SK-N-SH treated with all-trans-retinoic acid at 6 μM for 48 hours (cell line): ENCODE measurements around the gene TMEM212.

Source experiments
- ATAC-seq: fragments of 200-7000 bp; cut with Tn5 transposase; 3 replicates; pipeline ENCODE4 v1.9.1; 2020; ENCODE audit warnings: mild to moderate bottlenecking, moderate library complexity
- BACH2 ChIP-seq: fragments of 250-450 bp; sonication (Bioruptor Pico); IDR thresholded peaks from 2 replicates; pipeline ENCODE4 v1.9.0; 2021; ENCODE audit warnings: mild to moderate bottlenecking, borderline replicate concordance
- CSDC2 ChIP-seq: fragments of 250-450 bp; sonication (Bioruptor Pico); IDR thresholded peaks from 2 replicates; pipeline ENCODE4 v1.5.0; 2020; ENCODE audit warnings: mild to moderate bottlenecking, moderate library complexity
- CSRNP3 ChIP-seq: fragments of 250-450 bp; sonication (Bioruptor Pico); IDR thresholded peaks from 2 replicates; pipeline ENCODE4 v1.5.1; 2021; ENCODE audit warnings: mild to moderate bottlenecking, moderate library complexity
- ESRRG ChIP-seq: fragments of 250-450 bp; sonication (Bioruptor Pico); IDR thresholded peaks from 2 replicates; pipeline ENCODE4 v1.6.1; 2021; ENCODE audit warnings: mild to moderate bottlenecking
- GLIS3 ChIP-seq: fragments of 250-450 bp; sonication (Bioruptor Pico); IDR thresholded peaks from 2 replicates; pipeline ENCODE4 v1.5.0; 2020; ENCODE audit warnings: mild to moderate bottlenecking, moderate library complexity
- ISL1 ChIP-seq: fragments of 250-450 bp; sonication (Bioruptor Pico); IDR thresholded peaks from 2 replicates; pipeline ENCODE4 v2.1.2; 2022; ENCODE audit warnings: mild to moderate bottlenecking, moderate library complexity
- OSR1 ChIP-seq: fragments of 250-450 bp; sonication (Bioruptor Pico); IDR thresholded peaks from 2 replicates; pipeline ENCODE4 v1.8.0; 2022; ENCODE audit warnings: moderate library complexity, mild to moderate bottlenecking, inconsistent platforms
- PATZ1 ChIP-seq: fragments of 250-450 bp; sonication (Bioruptor Pico); IDR thresholded peaks from 2 replicates; pipeline ENCODE4 v1.8.0; 2020; ENCODE audit warnings: mild to moderate bottlenecking, moderate library complexity, borderline replicate concordance
- PPARA ChIP-seq: fragments of 250-450 bp; sonication (Bioruptor Pico); IDR thresholded peaks from 2 replicates; pipeline ENCODE4 v1.5.0; 2020; ENCODE audit warnings: mild to moderate bottlenecking, borderline replicate concordance
- RARB ChIP-seq: fragments of 250-450 bp; sonication (Bioruptor Pico); IDR thresholded peaks from 2 replicates; pipeline ENCODE4 v1.8.0; 2021; ENCODE audit warnings: mild to moderate bottlenecking, moderate library complexity
- SNAI2 ChIP-seq: fragments of 250-450 bp; sonication (Bioruptor Pico); IDR thresholded peaks from 2 replicates; pipeline ENCODE4 v1.5.0; 2020; ENCODE audit warnings: mild to moderate bottlenecking, moderate library complexity
- TCF4 ChIP-seq: fragments of 250-450 bp; sonication (Bioruptor Pico); IDR thresholded peaks from 2 replicates; pipeline ENCODE4 v1.8.0; 2021; ENCODE audit warnings: mild to moderate bottlenecking, moderate library complexity, borderline replicate concordance
- TOX ChIP-seq: fragments of 250-450 bp; sonication (Bioruptor Pico); IDR thresholded peaks from 2 replicates; pipeline ENCODE4 v1.8.0; 2021; ENCODE audit warnings: mild to moderate bottlenecking, moderate library complexity, borderline replicate concordance
- ZC3H10 ChIP-seq: fragments of 250-450 bp; sonication (Bioruptor Pico); IDR thresholded peaks from 2 replicates; pipeline ENCODE4 v1.5.1; 2021; ENCODE audit warnings: mild to moderate bottlenecking, moderate library complexity
- ZFP3 ChIP-seq: fragments of 250-450 bp; sonication (Bioruptor Pico); IDR thresholded peaks from 2 replicates; pipeline ENCODE4 v1.5.0; 2020; ENCODE audit warnings: mild to moderate bottlenecking, moderate library complexity
- ZFP30 ChIP-seq: fragments of 450-650 bp; formaldehyde crosslinking; IDR thresholded peaks from 2 replicates; pipeline ENCODE4 v1.5.0; 2022; ENCODE audit warnings: mild to moderate bottlenecking, moderate library complexity
- ZNF565 ChIP-seq: fragments of 450-650 bp; formaldehyde crosslinking; conservative IDR thresholded peaks from 2 replicates; pipeline ENCODE4 v1.5.0; 2020; ENCODE audit warnings: low read depth, mild to moderate bottlenecking, moderate library complexity
- ZNF70 ChIP-seq: fragments of 450-650 bp; formaldehyde crosslinking; IDR thresholded peaks from 2 replicates; pipeline ENCODE4 v1.5.0; 2020; ENCODE audit warnings: mild to moderate bottlenecking, moderate library complexity
- ZNF8 ChIP-seq: fragments of 450-650 bp; formaldehyde crosslinking; IDR thresholded peaks from 2 replicates; pipeline ENCODE4 v1.5.0; 2020; ENCODE audit warnings: mild to moderate bottlenecking, moderate library complexity
- TF ChIP-seq, protein P1 (sequence below): fragments of 250-450 bp; sonication (Bioruptor Pico); IDR thresholded peaks from 2 replicates; pipeline ENCODE4 v1.5.0; 2020; ENCODE audit warnings: mild to moderate bottlenecking, moderate library complexity
- TF ChIP-seq, protein P2 (sequence below): fragments of 250-450 bp; sonication (Bioruptor Pico); IDR thresholded peaks from 2 replicates; pipeline ENCODE4 v1.5.1; 2020; ENCODE audit warnings: low read depth, mild to moderate bottlenecking, moderate library complexity
- TF ChIP-seq, protein P3 (sequence below): fragments of 250-450 bp; sonication (Bioruptor Pico); IDR thresholded peaks from 2 replicates; pipeline ENCODE4 v1.8.0; 2021; ENCODE audit warnings: low read depth, mild to moderate bottlenecking, moderate library complexity, borderline replicate concordance

TMEM212 gene

DNA sequence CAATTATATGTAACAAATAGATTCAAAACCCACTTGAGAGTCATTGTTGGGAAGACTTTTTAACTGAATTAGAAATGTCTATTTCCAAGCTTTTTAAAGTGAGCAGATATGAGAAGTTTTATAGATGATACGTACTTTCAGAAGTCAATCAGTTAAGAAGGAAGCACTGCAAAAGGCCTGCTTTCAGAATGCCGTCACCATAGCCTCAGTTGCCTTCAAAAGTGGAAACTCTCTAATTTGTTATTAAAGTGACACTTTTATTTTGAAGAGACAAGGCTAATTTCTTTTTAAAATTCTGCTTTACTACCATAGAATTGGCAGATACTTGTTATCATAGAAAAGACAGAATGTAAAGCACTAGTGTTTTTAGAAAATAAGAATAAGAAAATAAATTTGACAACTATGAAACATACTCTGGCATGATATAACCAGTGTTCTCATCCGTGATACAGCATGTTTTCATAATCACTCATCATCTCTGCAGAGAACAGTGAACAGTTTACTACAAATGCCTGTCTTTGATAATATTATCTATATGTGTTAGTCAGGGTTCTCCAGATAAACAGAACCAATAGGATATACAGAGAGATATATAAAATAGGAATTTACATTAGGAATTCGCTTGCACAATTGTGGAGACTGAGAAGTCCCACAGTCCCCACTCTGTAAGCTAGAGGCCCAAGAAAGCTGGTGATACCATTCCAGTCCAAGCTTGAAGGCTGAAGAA lies 25.9 kb upstream of the TMEM212 start:
- TF ChIP-seq ESRRG (CRISPR knock-in tag) (no peak), ISL1 (CRISPR knock-in tag) (no peak), PPARA (no peak), ZC3H10 (CRISPR knock-in tag) (no peak), OSR1 (no peak), RARB (CRISPR knock-in tag) (no peak), ZNF8 (CRISPR knock-in tag) (no peak), ZNF70 (CRISPR knock-in tag) (no peak), CSRNP3 (CRISPR knock-in tag) (no peak), TOX (no peak), CSDC2 (CRISPR knock-in tag) (no peak), TCF4 (CRISPR knock-in tag) (no peak), SNAI2 (CRISPR knock-in tag) (no peak), ZFP30 (CRISPR knock-in tag) (no peak)
- TF ChIP-seq, protein P1, sequence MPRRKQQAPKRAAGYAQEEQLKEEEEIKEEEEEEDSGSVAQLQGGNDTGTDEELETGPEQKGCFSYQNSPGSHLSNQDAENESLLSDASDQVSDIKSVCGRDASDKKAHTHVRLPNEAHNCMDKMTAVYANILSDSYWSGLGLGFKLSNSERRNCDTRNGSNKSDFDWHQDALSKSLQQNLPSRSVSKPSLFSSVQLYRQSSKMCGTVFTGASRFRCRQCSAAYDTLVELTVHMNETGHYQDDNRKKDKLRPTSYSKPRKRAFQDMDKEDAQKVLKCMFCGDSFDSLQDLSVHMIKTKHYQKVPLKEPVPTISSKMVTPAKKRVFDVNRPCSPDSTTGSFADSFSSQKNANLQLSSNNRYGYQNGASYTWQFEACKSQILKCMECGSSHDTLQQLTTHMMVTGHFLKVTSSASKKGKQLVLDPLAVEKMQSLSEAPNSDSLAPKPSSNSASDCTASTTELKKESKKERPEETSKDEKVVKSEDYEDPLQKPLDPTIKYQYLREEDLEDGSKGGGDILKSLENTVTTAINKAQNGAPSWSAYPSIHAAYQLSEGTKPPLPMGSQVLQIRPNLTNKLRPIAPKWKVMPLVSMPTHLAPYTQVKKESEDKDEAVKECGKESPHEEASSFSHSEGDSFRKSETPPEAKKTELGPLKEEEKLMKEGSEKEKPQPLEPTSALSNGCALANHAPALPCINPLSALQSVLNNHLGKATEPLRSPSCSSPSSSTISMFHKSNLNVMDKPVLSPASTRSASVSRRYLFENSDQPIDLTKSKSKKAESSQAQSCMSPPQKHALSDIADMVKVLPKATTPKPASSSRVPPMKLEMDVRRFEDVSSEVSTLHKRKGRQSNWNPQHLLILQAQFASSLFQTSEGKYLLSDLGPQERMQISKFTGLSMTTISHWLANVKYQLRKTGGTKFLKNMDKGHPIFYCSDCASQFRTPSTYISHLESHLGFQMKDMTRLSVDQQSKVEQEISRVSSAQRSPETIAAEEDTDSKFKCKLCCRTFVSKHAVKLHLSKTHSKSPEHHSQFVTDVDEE: no peak
- TF ChIP-seq, protein P2, sequence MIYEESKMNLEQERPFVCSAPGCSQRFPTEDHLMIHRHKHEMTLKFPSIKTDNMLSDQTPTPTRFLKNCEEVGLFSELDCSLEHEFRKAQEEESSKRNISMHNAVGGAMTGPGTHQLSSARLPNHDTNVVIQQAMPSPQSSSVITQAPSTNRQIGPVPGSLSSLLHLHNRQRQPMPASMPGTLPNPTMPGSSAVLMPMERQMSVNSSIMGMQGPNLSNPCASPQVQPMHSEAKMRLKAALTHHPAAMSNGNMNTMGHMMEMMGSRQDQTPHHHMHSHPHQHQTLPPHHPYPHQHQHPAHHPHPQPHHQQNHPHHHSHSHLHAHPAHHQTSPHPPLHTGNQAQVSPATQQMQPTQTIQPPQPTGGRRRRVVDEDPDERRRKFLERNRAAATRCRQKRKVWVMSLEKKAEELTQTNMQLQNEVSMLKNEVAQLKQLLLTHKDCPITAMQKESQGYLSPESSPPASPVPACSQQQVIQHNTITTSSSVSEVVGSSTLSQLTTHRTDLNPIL: no peak
- no peak for ATAC-seq

DNA sequence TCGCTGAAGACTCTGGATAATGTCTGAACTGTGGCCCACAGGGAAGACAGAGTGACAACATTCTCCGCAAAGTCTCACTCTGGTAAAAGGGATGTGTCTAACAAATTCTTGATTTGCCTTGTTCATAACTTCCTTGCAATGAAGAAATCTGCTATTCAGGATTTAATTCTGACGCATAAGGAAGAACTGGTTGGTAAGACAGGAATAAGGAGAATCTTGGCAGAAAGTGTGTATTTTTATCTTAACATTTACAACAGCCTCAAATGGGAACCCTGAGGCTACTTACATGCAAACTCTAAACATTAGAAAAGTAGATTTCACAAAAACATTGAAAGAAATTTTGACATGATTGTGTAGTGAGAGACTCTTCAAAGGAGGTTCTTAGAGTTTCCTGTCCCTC lies 22.1 kb upstream of the TMEM212 start:
- no peak for ATAC-seq
- TF ChIP-seq RARB (CRISPR knock-in tag): no peak
- TF ChIP-seq, protein P3, sequence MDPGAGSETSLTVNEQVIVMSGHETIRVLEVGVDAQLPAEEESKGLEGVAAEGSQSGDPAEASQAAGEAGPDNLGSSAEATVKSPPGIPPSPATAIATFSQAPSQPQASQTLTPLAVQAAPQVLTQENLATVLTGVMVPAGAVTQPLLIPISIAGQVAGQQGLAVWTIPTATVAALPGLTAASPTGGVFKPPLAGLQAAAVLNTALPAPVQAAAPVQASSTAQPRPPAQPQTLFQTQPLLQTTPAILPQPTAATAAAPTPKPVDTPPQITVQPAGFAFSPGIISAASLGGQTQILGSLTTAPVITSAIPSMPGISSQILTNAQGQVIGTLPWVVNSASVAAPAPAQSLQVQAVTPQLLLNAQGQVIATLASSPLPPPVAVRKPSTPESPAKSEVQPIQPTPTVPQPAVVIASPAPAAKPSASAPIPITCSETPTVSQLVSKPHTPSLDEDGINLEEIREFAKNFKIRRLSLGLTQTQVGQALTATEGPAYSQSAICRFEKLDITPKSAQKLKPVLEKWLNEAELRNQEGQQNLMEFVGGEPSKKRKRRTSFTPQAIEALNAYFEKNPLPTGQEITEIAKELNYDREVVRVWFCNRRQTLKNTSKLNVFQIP: no peak
- TF ChIP-seq SNAI2 (CRISPR knock-in tag): no peak
- no peak for TF ChIP-seq OSR1
- no peak for TF ChIP-seq CSRNP3 (CRISPR knock-in tag)
- no peak for TF ChIP-seq PPARA
- no peak for TF ChIP-seq ZNF8 (CRISPR knock-in tag)
- TF ChIP-seq TOX: no peak
- no peak for TF ChIP-seq GLIS3 (CRISPR knock-in tag)
- TF ChIP-seq ZNF70 (CRISPR knock-in tag): no peak
- TF ChIP-seq ZFP3 (CRISPR knock-in tag): no peak
- TF ChIP-seq PATZ1 (CRISPR knock-in tag): no peak
- no peak for TF ChIP-seq BACH2 (CRISPR knock-in tag)
- TF ChIP-seq, protein P2: no peak
- TF ChIP-seq ZC3H10 (CRISPR knock-in tag): no peak
- no peak for TF ChIP-seq ESRRG (CRISPR knock-in tag)
- TF ChIP-seq ZNF565 (CRISPR knock-in tag): no peak
- no peak for TF ChIP-seq TCF4 (CRISPR knock-in tag)
- TF ChIP-seq ZFP30 (CRISPR knock-in tag): no peak
